HepG2 (cell line): ENCODE results near the gene VN1R2. TPM values are rescaled to one million over a fixed set of nuclear protein-coding genes. Genes with fewer than 3 reads are reported as not detected.

Source experiments
- ATF7 ChIP-seq, 2 experiments: fragments of 450-650 bp in 1 of 2; sonication (generic) in 1 of 2; formaldehyde crosslinking in 1 of 2; IDR thresholded peaks; 2 replicates each; pipeline versions ENCODE4 v1.4.0 to v1.6.1; 2016 to 2020; ENCODE audit warnings: antibody characterized with exemption in 1 of 2, mild to moderate bottlenecking in 1 of 2, missing genetic modification reagents in 1 of 2
- CENPT ChIP-seq: sonication (generic); formaldehyde crosslinking; IDR thresholded peaks from 2 replicates; pipeline ENCODE4 v1.8.0; 2022; ENCODE audit warnings: low read depth, mild to moderate bottlenecking, moderate library complexity, missing genetic modification reagents
- ZC3H13 ChIP-seq: sonication (generic); formaldehyde crosslinking; IDR thresholded peaks from 2 replicates; pipeline ENCODE4 v1.8.1; 2023; ENCODE audit warnings: mild to moderate bottlenecking, missing genetic modification reagents, moderate library complexity
- ZNF709 ChIP-seq: sonication (generic); formaldehyde crosslinking; IDR thresholded peaks from 2 replicates; pipeline ENCODE4 v1.5.0; 2020; ENCODE audit warnings: mild to moderate bottlenecking, missing genetic modification reagents
- polyA plus RNA-seq, 8 experiments: library from polyadenylated mRNA; depleted of rRNA in 3 of 8; stranded (reverse) in 7 of 8; unstranded in 1 of 8; fragments of >200 nt; fragmentation: Illumina TruSeq in 4 of 8; extraction: Trizol in 4 of 8; gene quantifications; 2 replicates each; pipeline versions ENCODE4 v1.2.1 to v1.2.3, GENCODE V29; 2011 to 2016; ENCODE audit warnings: low read depth in 4 of 8, missing spikeins in 1 of 8, mixed read lengths in 1 of 8; ENCODE audit not compliant: insufficient read depth in 1 of 8
- total RNA-seq, 5 experiments: library from RNA; depleted of rRNA; stranded (reverse); fragments of >200 nt; fragmentation: Illumina TruSeq; extraction: Trizol; gene quantifications; 2 replicates each; pipeline ENCODE4 v1.2.3, GENCODE V29; 2016; ENCODE audit warnings: low read depth in 1 of 5
- TF ChIP-seq, protein P1 (sequence below), 2 experiments: fragments of 450-650 bp in 1 of 2; sonication (generic) in 1 of 2; formaldehyde crosslinking in 1 of 2; IDR thresholded peaks; 2 replicates each; pipeline versions ENCODE4 v1.6.1 to v1.8.0; 2016 to 2022; ENCODE audit warnings: antibody characterized with exemption in 1 of 2, mild to moderate bottlenecking in 1 of 2, missing genetic modification reagents in 1 of 2
- TF ChIP-seq, protein P2 (sequence below): sonication (generic); formaldehyde crosslinking; IDR thresholded peaks from 2 replicates; pipeline ENCODE4 v1.4.0; 2020; ENCODE audit warnings: missing genetic modification reagents

Gene VN1R2
- total and polyA plus RNA-seq, 2 of the 13 experiments (the other 11 are each of a cell fraction or from before 2014, with no cell fraction given), result not detected

DNA sequence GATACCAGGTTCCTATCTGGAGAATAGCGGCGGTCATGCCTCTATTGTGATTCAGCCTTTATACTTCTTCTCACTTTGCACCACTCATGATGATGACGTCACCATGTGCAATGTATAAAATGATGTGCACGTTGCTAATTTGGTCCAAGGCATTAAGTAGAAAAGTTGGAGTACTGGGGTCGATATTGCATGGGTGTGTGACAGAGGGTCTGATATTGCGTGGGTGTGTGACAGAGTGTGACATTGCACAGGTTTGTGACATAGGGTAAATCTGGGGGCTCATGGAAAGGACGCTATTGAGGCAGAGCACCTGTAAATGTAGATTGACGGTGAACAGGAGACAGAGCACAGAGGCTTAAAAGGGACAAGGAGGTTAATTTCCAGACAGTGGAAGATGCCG, 14.0 kb downstream of the VN1R2 start (continued):
- TF ChIP-seq, protein P1, sequence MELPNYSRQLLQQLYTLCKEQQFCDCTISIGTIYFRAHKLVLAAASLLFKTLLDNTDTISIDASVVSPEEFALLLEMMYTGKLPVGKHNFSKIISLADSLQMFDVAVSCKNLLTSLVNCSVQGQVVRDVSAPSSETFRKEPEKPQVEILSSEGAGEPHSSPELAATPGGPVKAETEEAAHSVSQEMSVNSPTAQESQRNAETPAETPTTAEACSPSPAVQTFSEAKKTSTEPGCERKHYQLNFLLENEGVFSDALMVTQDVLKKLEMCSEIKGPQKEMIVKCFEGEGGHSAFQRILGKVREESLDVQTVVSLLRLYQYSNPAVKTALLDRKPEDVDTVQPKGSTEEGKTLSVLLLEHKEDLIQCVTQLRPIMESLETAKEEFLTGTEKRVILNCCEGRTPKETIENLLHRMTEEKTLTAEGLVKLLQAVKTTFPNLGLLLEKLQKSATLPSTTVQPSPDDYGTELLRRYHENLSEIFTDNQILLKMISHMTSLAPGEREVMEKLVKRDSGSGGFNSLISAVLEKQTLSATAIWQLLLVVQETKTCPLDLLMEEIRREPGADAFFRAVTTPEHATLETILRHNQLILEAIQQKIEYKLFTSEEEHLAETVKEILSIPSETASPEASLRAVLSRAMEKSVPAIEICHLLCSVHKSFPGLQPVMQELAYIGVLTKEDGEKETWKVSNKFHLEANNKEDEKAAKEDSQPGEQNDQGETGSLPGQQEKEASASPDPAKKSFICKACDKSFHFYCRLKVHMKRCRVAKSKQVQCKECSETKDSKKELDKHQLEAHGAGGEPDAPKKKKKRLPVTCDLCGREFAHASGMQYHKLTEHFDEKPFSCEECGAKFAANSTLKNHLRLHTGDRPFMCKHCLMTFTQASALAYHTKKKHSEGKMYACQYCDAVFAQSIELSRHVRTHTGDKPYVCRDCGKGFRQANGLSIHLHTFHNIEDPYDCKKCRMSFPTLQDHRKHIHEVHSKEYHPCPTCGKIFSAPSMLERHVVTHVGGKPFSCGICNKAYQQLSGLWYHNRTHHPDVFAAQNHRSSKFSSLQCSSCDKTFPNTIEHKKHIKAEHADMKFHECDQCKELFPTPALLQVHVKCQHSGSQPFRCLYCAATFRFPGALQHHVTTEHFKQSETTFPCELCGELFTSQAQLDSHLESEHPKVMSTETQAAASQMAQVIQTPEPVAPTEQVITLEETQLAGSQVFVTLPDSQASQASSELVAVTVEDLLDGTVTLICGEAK (IDR thresholded peaks at IDR 0.05), result no peak
- TF ChIP-seq, protein P1 (CRISPR knock-in tag; IDR thresholded peaks at IDR 0.05), result no peak
- TF ChIP-seq, protein P2, sequence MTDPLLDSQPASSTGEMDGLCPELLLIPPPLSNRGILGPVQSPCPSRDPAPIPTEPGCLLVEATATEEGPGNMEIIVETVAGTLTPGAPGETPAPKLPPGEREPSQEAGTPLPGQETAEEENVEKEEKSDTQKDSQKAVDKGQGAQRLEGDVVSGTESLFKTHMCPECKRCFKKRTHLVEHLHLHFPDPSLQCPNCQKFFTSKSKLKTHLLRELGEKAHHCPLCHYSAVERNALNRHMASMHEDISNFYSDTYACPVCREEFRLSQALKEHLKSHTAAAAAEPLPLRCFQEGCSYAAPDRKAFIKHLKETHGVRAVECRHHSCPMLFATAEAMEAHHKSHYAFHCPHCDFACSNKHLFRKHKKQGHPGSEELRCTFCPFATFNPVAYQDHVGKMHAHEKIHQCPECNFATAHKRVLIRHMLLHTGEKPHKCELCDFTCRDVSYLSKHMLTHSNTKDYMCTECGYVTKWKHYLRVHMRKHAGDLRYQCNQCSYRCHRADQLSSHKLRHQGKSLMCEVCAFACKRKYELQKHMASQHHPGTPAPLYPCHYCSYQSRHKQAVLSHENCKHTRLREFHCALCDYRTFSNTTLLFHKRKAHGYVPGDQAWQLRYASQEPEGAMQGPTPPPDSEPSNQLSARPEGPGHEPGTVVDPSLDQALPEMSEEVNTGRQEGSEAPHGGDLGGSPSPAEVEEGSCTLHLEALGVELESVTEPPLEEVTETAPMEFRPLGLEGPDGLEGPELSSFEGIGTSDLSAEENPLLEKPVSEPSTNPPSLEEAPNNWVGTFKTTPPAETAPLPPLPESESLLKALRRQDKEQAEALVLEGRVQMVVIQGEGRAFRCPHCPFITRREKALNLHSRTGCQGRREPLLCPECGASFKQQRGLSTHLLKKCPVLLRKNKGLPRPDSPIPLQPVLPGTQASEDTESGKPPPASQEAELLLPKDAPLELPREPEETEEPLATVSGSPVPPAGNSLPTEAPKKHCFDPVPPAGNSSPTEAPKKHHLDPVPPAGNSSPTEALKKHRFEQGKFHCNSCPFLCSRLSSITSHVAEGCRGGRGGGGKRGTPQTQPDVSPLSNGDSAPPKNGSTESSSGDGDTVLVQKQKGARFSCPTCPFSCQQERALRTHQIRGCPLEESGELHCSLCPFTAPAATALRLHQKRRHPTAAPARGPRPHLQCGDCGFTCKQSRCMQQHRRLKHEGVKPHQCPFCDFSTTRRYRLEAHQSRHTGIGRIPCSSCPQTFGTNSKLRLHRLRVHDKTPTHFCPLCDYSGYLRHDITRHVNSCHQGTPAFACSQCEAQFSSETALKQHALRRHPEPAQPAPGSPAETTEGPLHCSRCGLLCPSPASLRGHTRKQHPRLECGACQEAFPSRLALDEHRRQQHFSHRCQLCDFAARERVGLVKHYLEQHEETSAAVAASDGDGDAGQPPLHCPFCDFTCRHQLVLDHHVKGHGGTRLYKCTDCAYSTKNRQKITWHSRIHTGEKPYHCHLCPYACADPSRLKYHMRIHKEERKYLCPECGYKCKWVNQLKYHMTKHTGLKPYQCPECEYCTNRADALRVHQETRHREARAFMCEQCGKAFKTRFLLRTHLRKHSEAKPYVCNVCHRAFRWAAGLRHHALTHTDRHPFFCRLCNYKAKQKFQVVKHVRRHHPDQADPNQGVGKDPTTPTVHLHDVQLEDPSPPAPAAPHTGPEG (CRISPR knock-in tag), result no peak
- TF ChIP-seq CENPT, result no peak
- peak; percentile 75; the same call in 1 of the 2 replicates for TF ChIP-seq ATF7 (IDR thresholded peaks at IDR 0.05)
- TF ChIP-seq ATF7 (CRISPR knock-in tag; IDR thresholded peaks at IDR 0.05), result no peak
- no peak for TF ChIP-seq ZC3H13 (CRISPR knock-in tag)
- TF ChIP-seq ZNF709, result no peak
